H1 (cell line): ENCODE data around the gene ANKRD40. TPM values are rescaled to one million over a fixed set of nuclear protein-coding genes. Genes with fewer than 3 reads are reported as not detected.

Experiments
- CTCF ChIA-PET: fragments of 300-600 bp; sonication (Branson Sonifier 250); formaldehyde crosslinking; loops from one replicate; lab custom pipeline; 2021; ENCODE audit not compliant: partially characterized antibody; lab: Charles Lee
- POLR2A ChIA-PET: fragments of 300-600 bp; sonication (Branson Sonifier 250); formaldehyde crosslinking; loops from one replicate; lab custom pipeline; 2021; ENCODE audit warnings: inconsistent platforms; ENCODE audit not compliant: partially characterized antibody; lab: Charles Lee
- DNase-seq, 2 experiments: peaks; one replicate each; pipeline versions ENCODE4 v3.0.0 to v3.0.0-alpha.2; 2010 to 2022; ENCODE audit warnings: low spot score in 2 of 2, low read depth in 1 of 2, mixed read lengths in 1 of 2
- FAIRE-seq: peaks from 2 replicates; lab custom pipeline; 2011; peaks lifted over from hg19 to GRCh38; lab: Jason Lieb, UNC
- H2AFZ ChIP-seq: 2 replicates; pipeline ENCODE4 v1.8.1; 2012; ENCODE audit warnings: low read length, inconsistent platforms
- H2AK5ac ChIP-seq: 2 replicates; pipeline ENCODE4 v1.6.1; 2013; ENCODE audit warnings: low read depth, low read length
- H2BK120ac ChIP-seq: replicated peaks from 2 replicates; pipeline ENCODE3; 2013; ENCODE audit warnings: low read depth, low read length, inconsistent platforms
- H2BK12ac ChIP-seq: 2 replicates; pipeline ENCODE4 v1.6.1; 2013; ENCODE audit warnings: low read depth, low read length
- H2BK15ac ChIP-seq: 2 replicates; pipeline ENCODE4 v1.6.1; 2013; ENCODE audit warnings: low read length
- H2BK20ac ChIP-seq: 2 replicates; pipeline ENCODE4 v1.6.1; 2013; ENCODE audit warnings: low read length
- H2BK5ac ChIP-seq: 2 replicates; pipeline ENCODE4 v1.6.1; 2013; ENCODE audit warnings: low read depth, low read length
- H3K14ac ChIP-seq: 2 replicates; pipeline ENCODE4 v1.6.1; 2013; ENCODE audit warnings: inconsistent platforms; ENCODE audit not compliant: insufficient read length
- H3K18ac ChIP-seq: 2 replicates; pipeline ENCODE4 v1.6.1; 2013; ENCODE audit warnings: low read length; ENCODE audit errors: extremely low read depth
- H3K23ac ChIP-seq: 2 replicates; pipeline ENCODE4 v1.6.1; 2013; ENCODE audit warnings: inconsistent platforms; ENCODE audit not compliant: insufficient read length
- H3K23me2 ChIP-seq: 2 replicates; pipeline ENCODE4 v1.6.1; 2013; ENCODE audit warnings: low read depth, low read length
- H3K27ac ChIP-seq: 2 replicates; pipeline ENCODE4 v1.6.1; 2011; ENCODE audit warnings: low read depth, low read length, inconsistent platforms
- H3K27me3 ChIP-seq, 4 experiments: replicated peaks in 1 of 4; 1 replicate in 1 of 4; 2 replicates in 3 of 4; pipeline versions ENCODE4 v1.6.1 to v1.8.1; 2011 to 2013; ENCODE audit warnings: low read length in 3 of 4, mild to moderate bottlenecking in 3 of 4, inconsistent platforms in 2 of 4, mixed read lengths in 2 of 4, moderate library complexity in 1 of 4; ENCODE audit not compliant: control insufficient read depth in 3 of 4, insufficient read depth in 3 of 4; ENCODE audit errors: extremely low read depth in 1 of 4
- H3K36me3 ChIP-seq, 4 experiments: 2 replicates each; pipeline versions ENCODE4 v1.6.1 to v1.8.1; 2011 to 2013; ENCODE audit warnings: mild to moderate bottlenecking in 4 of 4, low read length in 3 of 4, moderate library complexity in 2 of 4, control low read depth in 1 of 4, inconsistent platforms in 1 of 4; ENCODE audit not compliant: insufficient read depth in 4 of 4, control insufficient read depth in 2 of 4
- H3K4ac ChIP-seq: replicated peaks from 2 replicates; pipeline ENCODE3; 2013; ENCODE audit warnings: low read length, low read depth, mixed read lengths, inconsistent platforms; ENCODE audit not compliant: insufficient read length
- H3K4me1 ChIP-seq, 4 experiments: replicated peaks in 1 of 4; 1 replicate in 1 of 4; 2 replicates in 3 of 4; pipeline versions ENCODE4 v1.6.1 to v1.8.1; 2011 to 2013; ENCODE audit warnings: low read length in 3 of 4, inconsistent platforms in 2 of 4, mixed read lengths in 1 of 4; ENCODE audit not compliant: insufficient read depth in 4 of 4, control insufficient read depth in 3 of 4
- H3K4me2 ChIP-seq, 2 experiments: 2 replicates each; pipeline versions ENCODE4 v1.6.1 to v1.8.1; 2011 to 2013; ENCODE audit warnings: low read depth in 2 of 2, low read length in 2 of 2, control low read depth in 1 of 2, inconsistent platforms in 1 of 2, mild to moderate bottlenecking in 1 of 2; ENCODE audit not compliant: insufficient read depth in 1 of 2
- H3K4me3 ChIP-seq, 4 experiments: fragments of 200-600, 300-600 bp in 1 of 4; sonication (generic), shearing (Covaris generic), sonication (Bioruptor Twin) in 1 of 4; 2 replicates each; pipeline versions ENCODE4 v1.5.1 to v1.8.1; 2011 to 2016; ENCODE audit warnings: low read length in 4 of 4, low read depth in 3 of 4, control low read depth in 2 of 4, inconsistent platforms in 2 of 4, mild to moderate bottlenecking in 2 of 4, mixed read lengths in 1 of 4, moderate library complexity in 1 of 4; ENCODE audit not compliant: insufficient read depth in 2 of 4; ENCODE audit errors: extremely low read depth in 1 of 4
- H3K56ac ChIP-seq: replicated peaks from 2 replicates; pipeline ENCODE3; 2013; ENCODE audit warnings: low read depth, mild to moderate bottlenecking, mixed read lengths, low read length, inconsistent platforms; ENCODE audit not compliant: insufficient read length
- H3K79me1 ChIP-seq: 2 replicates; pipeline ENCODE4 v1.6.1; 2013; ENCODE audit warnings: low read depth, low read length, control low read depth
- H3K79me2 ChIP-seq, 2 experiments: 2 replicates each; pipeline versions ENCODE4 v1.6.1 to v1.8.1; 2012 to 2013; ENCODE audit warnings: low read length in 2 of 2, mild to moderate bottlenecking in 2 of 2, inconsistent platforms in 1 of 2; ENCODE audit not compliant: insufficient read depth in 2 of 2, control insufficient read depth in 1 of 2
- H3K9ac ChIP-seq, 4 experiments: replicated peaks in 1 of 4; 1 replicate in 1 of 4; 2 replicates in 3 of 4; pipeline versions ENCODE4 v1.6.1 to v1.8.1; 2011 to 2013; ENCODE audit warnings: low read depth in 3 of 4, low read length in 3 of 4, control low read depth in 2 of 4, mild to moderate bottlenecking in 2 of 4, moderate library complexity in 2 of 4, inconsistent platforms in 1 of 4; ENCODE audit errors: extremely low read depth in 1 of 4
- H3K9me3 ChIP-seq, 2 experiments: 2 replicates each; pipeline versions ENCODE4 v1.6.1 to v1.8.1; 2012 to 2013; ENCODE audit warnings: mild to moderate bottlenecking in 2 of 2, moderate library complexity in 2 of 2, control low read depth in 1 of 2, inconsistent platforms in 1 of 2, low read depth in 1 of 2, low read length in 1 of 2, mixed read lengths in 1 of 2; ENCODE audit not compliant: insufficient read depth in 2 of 2
- H4K20me1 ChIP-seq, 2 experiments: replicated peaks in 1 of 2; 2 replicates each; pipeline versions ENCODE3 to v1.8.1; 2011 to 2013; ENCODE audit warnings: inconsistent platforms in 2 of 2, low read length in 2 of 2, mild to moderate bottlenecking in 1 of 2; ENCODE audit not compliant: insufficient read depth in 2 of 2, control insufficient read depth in 1 of 2
- H4K5ac ChIP-seq: 2 replicates; pipeline ENCODE4 v1.6.1; 2013; ENCODE audit warnings: low read length, low read depth, mixed read lengths, inconsistent platforms; ENCODE audit not compliant: insufficient read length
- H4K8ac ChIP-seq: 2 replicates; pipeline ENCODE4 v1.8.0; 2013; ENCODE audit warnings: mild to moderate bottlenecking, moderate library complexity, low read length, inconsistent platforms; ENCODE audit not compliant: insufficient read depth; ENCODE audit errors: extremely low read depth
- H4K91ac ChIP-seq: replicated peaks from 2 replicates; pipeline ENCODE3; 2013; ENCODE audit warnings: low read length, mixed read lengths, inconsistent platforms; ENCODE audit not compliant: insufficient read length
- BRCA1 ChIP-seq: IDR thresholded peaks from 2 replicates; pipeline ENCODE4 v1.6.1; 2012; ENCODE audit warnings: low read depth, low read length, improper control_type of control experiment
- EZH2 ChIP-seq: fragments of 200-600 bp; sonication (generic); IDR thresholded peaks from 2 replicates; pipeline ENCODE4 v1.7.1; 2012; ENCODE audit warnings: low read depth, mild to moderate bottlenecking, moderate library complexity, low read length, inconsistent platforms; ENCODE audit not compliant: severe bottlenecking
- MAFK ChIP-seq: IDR thresholded peaks from 2 replicates; pipeline ENCODE4 v1.6.1; 2012; ENCODE audit warnings: low read depth, mild to moderate bottlenecking, improper control_type of control experiment, low read length
- POLR2A ChIP-seq, 2 experiments: IDR thresholded peaks; 1 replicate in 1 of 2; 2 replicates in 1 of 2; pipeline ENCODE4 v1.6.1; 2011; ENCODE audit warnings: low read depth in 2 of 2, low read length in 2 of 2, mild to moderate bottlenecking in 2 of 2; ENCODE audit errors: control extremely low read depth in 1 of 2
- POLR2AphosphoS5 ChIP-seq: IDR thresholded peaks from 2 replicates; pipeline ENCODE4 v1.6.1; 2011; ENCODE audit warnings: low read depth, low read length
- RAD21 ChIP-seq, 2 experiments: IDR thresholded peaks in 1 of 2; conservative IDR thresholded peaks in 1 of 2; 2 replicates each; pipeline ENCODE4 v1.6.1; 2011; ENCODE audit warnings: low read depth in 2 of 2, low read length in 2 of 2, improper control_type of control experiment in 1 of 2, inconsistent platforms in 1 of 2, mild to moderate bottlenecking in 1 of 2, moderate library complexity in 1 of 2
- SAP30 ChIP-seq: fragments of 300-600 bp; sonication (generic); IDR thresholded peaks from 2 replicates; pipeline ENCODE4 v1.7.1; 2012; ENCODE audit warnings: low read length, moderate library complexity, mild to moderate bottlenecking, inconsistent platforms; ENCODE audit not compliant: insufficient read depth, insufficient replicate concordance
- TCF12 ChIP-seq: IDR thresholded peaks from 2 replicates; pipeline ENCODE4 v1.6.1; 2011; ENCODE audit warnings: low read depth, mild to moderate bottlenecking, low read length
- WGBS, 2 experiments: shearing (Covaris generic) in 1 of 2; methylation state at CpG; one replicate each; pipeline versions ENCODE4 v1.1.6 to v1.1.7; 2013 to 2015; ENCODE audit warnings: low lambda C conversion rate in 2 of 2, mixed read lengths in 2 of 2, inconsistent platforms in 1 of 2, low coverage in 1 of 2, missing lambda C conversion rate in 1 of 2; ENCODE audit not compliant: insufficient replicate concordance in 2 of 2, insufficient coverage in 1 of 2, insufficient read length in 1 of 2; ENCODE audit errors: extremely low coverage in 1 of 2, missing lambda C conversion rate in 1 of 2; 5-methylcytosine and 5-hydroxymethylcytosine counted together
- polyA plus RNA-seq, 7 experiments: library from polyadenylated mRNA; depleted of rRNA in 3 of 7; stranded (reverse) in 5 of 7; unstranded in 2 of 7; fragments of >200 nt in 5 of 7; fragments of 200-250 nt in 2 of 7; gene quantifications; 1 replicate in 5 of 7; 2 replicates in 1 of 7; 4 replicates in 1 of 7; pipeline versions ENCODE4 v1.2.1 to v1.2.3, GENCODE V29; 2011 to 2013; ENCODE audit warnings: missing spikeins in 2 of 7, mixed read lengths in 2 of 7
- total RNA-seq: library from RNA; stranded (reverse); fragmentation: NEBNext Ultra II Directional; extraction: Animal tissue kit (Norgen Biotek cat#: 25700); gene quantifications from 2 replicates; pipeline ENCODE4 v1.2.1, GENCODE V29; 2021
- TF ChIP-seq, protein P1 (sequence below): IDR thresholded peaks from 2 replicates; pipeline ENCODE4 v1.6.1; 2011; ENCODE audit warnings: low read length, improper control_type of control experiment
- TF ChIP-seq, protein P2 (sequence below): IDR thresholded peaks from 2 replicates; pipeline ENCODE4 v1.6.1; 2011; ENCODE audit warnings: low read depth, mild to moderate bottlenecking, low read length; ENCODE audit not compliant: insufficient read depth

Gene ANKRD40
- total and polyA plus RNA-seq, 2 of the 8 experiments (the other 6 are each of a cell fraction or from before 2014, with no cell fraction given), result 26.1 to 50.1 TPM

DNA sequence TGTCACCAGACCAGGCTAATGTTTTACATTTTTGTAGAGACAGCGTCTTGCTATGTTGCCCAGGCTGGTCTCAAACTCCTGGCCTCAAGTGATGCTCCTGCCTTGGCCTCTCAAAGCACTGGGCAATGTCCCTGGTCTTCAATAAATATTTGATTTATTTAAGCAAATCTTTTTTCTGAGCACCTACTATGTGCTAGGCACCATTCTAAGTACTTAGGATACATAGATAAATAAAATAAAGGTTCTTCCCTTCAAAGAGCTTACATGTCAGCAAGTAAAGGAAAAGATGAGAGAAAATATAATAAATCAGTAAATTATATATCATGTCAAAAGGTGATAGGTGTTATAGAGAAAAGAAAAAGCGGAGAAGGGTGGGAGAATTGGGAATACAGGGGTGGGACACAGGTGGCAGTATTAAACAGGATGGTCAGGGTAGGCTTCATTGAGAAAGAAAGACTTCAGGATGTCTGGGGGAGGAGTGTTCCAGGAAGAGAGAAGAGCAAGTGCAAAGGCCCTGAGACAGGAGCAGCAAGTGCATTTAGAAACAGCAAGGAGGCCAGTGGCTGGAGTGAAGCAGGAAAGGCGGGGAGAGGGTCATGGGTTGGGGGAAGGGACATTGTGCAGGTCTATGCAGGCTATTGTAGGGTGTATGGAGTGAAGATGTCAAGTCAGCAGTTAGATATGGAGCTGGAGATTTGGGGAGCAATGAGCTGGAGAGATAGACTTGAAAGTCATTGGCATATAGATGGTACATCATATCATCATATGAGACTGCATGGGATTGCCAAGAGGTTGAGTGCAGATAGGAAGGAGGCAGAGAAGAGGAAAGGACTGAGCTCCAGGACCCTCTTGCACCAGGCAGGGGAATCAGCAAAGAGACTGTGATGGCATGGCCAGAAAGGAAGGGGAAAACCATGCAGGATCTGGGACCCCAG, 61.7 kb downstream of the ANKRD40 start:
- CTCF ChIA-PET, result interaction anchor here (0.6 to 3.4 kb wide), 8 partner anchors 15 to 137 kb away, joined by 3 to 22 read pairs (median 4); no protein-coding TSS in a partner anchor
- Histone ChIP-seq H4K8ac (no peak overlapping the region), H2BK20ac (no peak overlapping the region), H3K27me3 (no peaks in the 10 kb centered on the region), H4K91ac (no peak overlapping the region), H3K23ac (no peak overlapping the region), H2BK15ac (no peak overlapping the region), H3K79me2 (no peaks in the 10 kb centered on the region), H3K56ac (no peak overlapping the region), H2BK120ac (no peak overlapping the region), H3K4me2 (no peak overlapping the region), H2BK12ac (no peak overlapping the region), H3K4me3 (no peak overlapping the region), H3K4me1 (peaks cover 0 to 4% (median 2%) of the 10 kb centered on the region in 4 experiments; a peak in 1 of 7 replicates), H3K14ac (no peak overlapping the region), H4K5ac (no peak overlapping the region), H3K23me2 (no peaks in the 10 kb centered on the region), H3K9ac (no peak overlapping the region), H3K36me3 (no peaks in the 10 kb centered on the region), H2BK5ac (no peak overlapping the region), H2AFZ (no peak overlapping the region), H3K4ac (no peak overlapping the region), H2AK5ac (no peak overlapping the region), H3K79me1 (no peaks in the 10 kb centered on the region), H3K9me3 (no peaks in the 10 kb centered on the region), H3K18ac (no peak overlapping the region), H4K20me1 (no peaks in the 10 kb centered on the region), H3K27ac (no peak overlapping the region)
- FAIRE-seq (no peak), DNase-seq (no peak)
- WGBS, 2 experiments, result 90 to 100% methylated on average over 1 to 3 of the region's 3 CpGs
- POLR2A ChIA-PET, result no interaction called here
- TF ChIP-seq MAFK (no peak), EZH2 (no peak), POLR2A (IDR thresholded peaks at IDR 0.05; ENCODE audit: control extremely low read depth in 1 of 2, low read depth in 2 of 2, low read length in 2 of 2) (no peak), BRCA1 (no peak), RAD21 (IDR thresholded peaks at IDR 0.05 in 1 of 2, conservative IDR thresholded peaks at IDR 0.05 in 1 of 2; ENCODE audit: low read depth in 2 of 2, low read length in 2 of 2) (no peak), TCF12 (no peak), SAP30 (no peak), POLR2AphosphoS5 (no peak)
- TF ChIP-seq, protein P1, sequence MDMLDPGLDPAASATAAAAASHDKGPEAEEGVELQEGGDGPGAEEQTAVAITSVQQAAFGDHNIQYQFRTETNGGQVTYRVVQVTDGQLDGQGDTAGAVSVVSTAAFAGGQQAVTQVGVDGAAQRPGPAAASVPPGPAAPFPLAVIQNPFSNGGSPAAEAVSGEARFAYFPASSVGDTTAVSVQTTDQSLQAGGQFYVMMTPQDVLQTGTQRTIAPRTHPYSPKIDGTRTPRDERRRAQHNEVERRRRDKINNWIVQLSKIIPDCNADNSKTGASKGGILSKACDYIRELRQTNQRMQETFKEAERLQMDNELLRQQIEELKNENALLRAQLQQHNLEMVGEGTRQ, result no peak
- TF ChIP-seq, protein P2, sequence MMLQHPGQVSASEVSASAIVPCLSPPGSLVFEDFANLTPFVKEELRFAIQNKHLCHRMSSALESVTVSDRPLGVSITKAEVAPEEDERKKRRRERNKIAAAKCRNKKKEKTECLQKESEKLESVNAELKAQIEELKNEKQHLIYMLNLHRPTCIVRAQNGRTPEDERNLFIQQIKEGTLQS, result no peak
